ENCODE measurements around the gene TMEM150A. TPM values are rescaled to one million over a fixed set of nuclear protein-coding genes. Genes with fewer than 3 reads are reported as not detected.

Gene TMEM150A
- total and polyA plus RNA-seq, 3 donors from 2014 or later, result 33.1 to 44.0 (median 39.3) TPM

DNA sequence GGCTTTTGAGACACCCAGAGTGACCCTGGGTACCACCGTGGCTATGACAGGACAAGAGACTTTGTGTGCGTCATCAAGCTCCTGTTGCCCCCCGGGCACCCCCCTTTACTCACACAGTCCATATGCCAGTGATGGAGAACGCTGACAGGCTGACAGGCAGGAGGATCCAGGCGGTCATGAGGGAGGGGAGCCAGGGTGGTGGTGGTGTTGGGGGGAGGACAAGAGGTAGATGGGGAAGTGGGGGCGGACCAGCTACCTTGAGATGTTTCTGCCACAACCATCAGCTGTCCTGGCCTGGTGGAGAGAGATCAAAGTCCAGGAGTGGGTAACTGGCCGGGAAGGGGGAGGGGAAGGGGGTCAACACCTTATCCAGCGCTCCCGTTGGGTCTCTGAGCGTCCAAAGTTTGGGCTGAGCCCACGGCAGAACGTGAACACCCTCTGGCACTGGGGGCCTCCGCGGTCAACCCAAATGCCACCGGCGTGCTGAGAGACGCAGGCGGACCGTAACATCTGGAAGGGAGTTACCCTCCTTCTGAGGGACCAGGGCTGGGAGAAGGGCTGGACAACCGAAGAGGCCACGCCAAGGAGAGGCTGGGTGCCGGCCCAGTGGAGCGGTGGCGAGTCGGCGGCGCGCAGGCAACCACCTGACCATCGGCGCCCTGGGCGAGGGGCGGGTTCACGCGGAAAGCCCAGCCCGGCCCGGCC is 575 bp downstream of the TMEM150A start:
- intact Hi-C loops (cut with DNase I; ENCODE audit: low total_unique reads), result loop anchor here (5.0 kb wide), 1 partner anchor 45 kb away; no protein-coding TSS in a partner anchor
- no peak for TF ChIP-seq POLR2A (IDR thresholded peaks at IDR 0.05)
- TF ChIP-seq, protein P1, sequence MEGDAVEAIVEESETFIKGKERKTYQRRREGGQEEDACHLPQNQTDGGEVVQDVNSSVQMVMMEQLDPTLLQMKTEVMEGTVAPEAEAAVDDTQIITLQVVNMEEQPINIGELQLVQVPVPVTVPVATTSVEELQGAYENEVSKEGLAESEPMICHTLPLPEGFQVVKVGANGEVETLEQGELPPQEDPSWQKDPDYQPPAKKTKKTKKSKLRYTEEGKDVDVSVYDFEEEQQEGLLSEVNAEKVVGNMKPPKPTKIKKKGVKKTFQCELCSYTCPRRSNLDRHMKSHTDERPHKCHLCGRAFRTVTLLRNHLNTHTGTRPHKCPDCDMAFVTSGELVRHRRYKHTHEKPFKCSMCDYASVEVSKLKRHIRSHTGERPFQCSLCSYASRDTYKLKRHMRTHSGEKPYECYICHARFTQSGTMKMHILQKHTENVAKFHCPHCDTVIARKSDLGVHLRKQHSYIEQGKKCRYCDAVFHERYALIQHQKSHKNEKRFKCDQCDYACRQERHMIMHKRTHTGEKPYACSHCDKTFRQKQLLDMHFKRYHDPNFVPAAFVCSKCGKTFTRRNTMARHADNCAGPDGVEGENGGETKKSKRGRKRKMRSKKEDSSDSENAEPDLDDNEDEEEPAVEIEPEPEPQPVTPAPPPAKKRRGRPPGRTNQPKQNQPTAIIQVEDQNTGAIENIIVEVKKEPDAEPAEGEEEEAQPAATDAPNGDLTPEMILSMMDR (IDR thresholded peaks at IDR 0.05), result no peak
- peak; percentile 78 for DNase-seq
- peak overlapping the region; percentile 72 to 89 for H3K27ac ChIP-seq
- peaks cover 38% of the 10 kb centered on the region for H3K4me1 ChIP-seq
- peak overlapping the region; percentile 77 to 91 for H3K4me3 ChIP-seq
- WGBS, 2 donors, result 4 to 8% methylated on average over 20 to 27 of the region's 36 CpGs
- H3K9me3 ChIP-seq, result no peaks in the 10 kb centered on the region
- no peaks in the 10 kb centered on the region for H3K27me3 ChIP-seq
- no peaks in the 10 kb centered on the region for H3K36me3 ChIP-seq (ENCODE audit: low read depth, missing control alignments)

DNA sequence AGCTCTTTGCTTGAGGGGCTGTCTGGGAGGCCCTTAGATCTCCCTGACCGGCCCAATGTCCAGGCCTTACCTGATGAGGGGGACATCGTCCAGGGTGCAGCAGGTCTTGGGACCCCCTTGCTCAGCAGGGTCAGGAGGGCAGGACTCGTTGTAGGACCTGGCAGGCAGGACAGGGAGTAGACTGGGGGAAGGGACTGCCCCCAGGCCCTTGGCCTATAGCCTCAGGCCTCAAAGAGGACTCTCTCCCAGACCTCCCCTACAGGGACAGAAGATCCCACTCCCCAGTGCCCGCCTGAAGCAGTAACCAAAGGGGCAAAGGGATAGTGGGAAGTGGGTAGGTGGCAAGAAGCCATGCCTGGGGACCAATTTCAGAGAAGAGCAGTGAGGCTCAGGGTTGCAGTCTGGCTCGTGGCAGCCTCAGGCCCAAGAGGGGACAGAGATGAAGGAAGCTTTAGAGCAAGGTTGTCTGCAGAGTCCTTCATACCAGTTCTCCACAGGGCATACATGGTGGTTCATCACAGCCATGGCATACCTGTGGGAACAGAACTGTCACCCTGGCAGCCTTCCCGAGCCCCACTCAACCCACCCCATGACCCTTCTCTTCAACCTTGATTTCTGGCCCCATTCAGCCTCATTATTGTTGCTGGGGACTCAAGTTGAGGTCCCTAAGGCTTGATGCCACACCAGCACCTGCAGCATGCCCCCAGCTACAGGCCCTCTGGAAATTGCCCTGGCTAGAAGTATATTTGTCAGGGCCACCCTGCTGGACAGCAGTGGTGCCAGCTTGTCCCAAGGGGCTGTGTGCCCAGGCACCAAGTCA is 1.3 kb downstream of the TMEM150A start:
- TF ChIP-seq, protein P1 (IDR thresholded peaks at IDR 0.05), result no peak
- TF ChIP-seq POLR2A (IDR thresholded peaks at IDR 0.05), result no peak
- Histone ChIP-seq H3K36me3 (ENCODE audit: low read depth, missing control alignments) (no peaks in the 10 kb centered on the region), H3K4me1 (peaks cover 43% of the 10 kb centered on the region), H3K27ac (peak overlapping the region; percentile 72 to 89), H3K4me3 (peak overlapping the region; percentile 77 to 91), H3K27me3 (no peaks in the 10 kb centered on the region), H3K9me3 (no peaks in the 10 kb centered on the region)
- intact Hi-C loops (cut with DNase I; ENCODE audit: low total_unique reads), result loop anchor here (5.0 kb wide), 1 partner anchor 44 kb away; no protein-coding TSS in a partner anchor
- 63 to 67% methylated on average over 4 to 6 of the region's 6 CpGs for WGBS, 2 donors
- DNase-seq, result no peak

DNA sequence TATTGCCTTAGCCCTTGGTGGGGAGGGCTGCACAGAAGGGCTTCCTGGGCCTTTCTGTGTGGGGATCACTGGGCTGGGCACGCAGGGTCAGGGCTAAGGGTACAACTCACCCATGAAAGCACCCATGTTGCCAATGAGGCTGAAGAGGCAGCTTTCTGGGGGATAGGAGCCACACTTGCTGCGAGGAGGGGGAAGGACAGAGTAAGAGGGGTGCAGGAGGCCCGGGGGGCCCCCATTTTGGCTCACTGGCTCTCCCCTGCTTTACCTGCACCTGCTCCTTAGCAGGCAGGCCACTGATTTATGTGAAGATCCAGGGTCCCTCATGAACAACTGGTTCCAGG is 2.3 kb downstream of the TMEM150A start:
- TF ChIP-seq, protein P1 (IDR thresholded peaks at IDR 0.05), result no peak
- TF ChIP-seq POLR2A (IDR thresholded peaks at IDR 0.05), result no peak
- no peaks in the 10 kb centered on the region for H3K36me3 ChIP-seq (ENCODE audit: low read depth, missing control alignments)
- no peak for DNase-seq
- intact Hi-C loops (cut with DNase I; ENCODE audit: low total_unique reads), result loop anchor here (5.0 kb wide), 1 partner anchor 43 kb away; no protein-coding TSS in a partner anchor
- no peaks in the 10 kb centered on the region for H3K9me3 ChIP-seq
- H3K4me3 ChIP-seq, result no peak overlapping the region
- peaks cover 38% of the 10 kb centered on the region for H3K4me1 ChIP-seq
- WGBS, 2 donors, result 69 to 89% methylated on average over 3 of the region's 3 CpGs
- H3K27me3 ChIP-seq, result no peaks in the 10 kb centered on the region
- no peak overlapping the region for H3K27ac ChIP-seq

DNA sequence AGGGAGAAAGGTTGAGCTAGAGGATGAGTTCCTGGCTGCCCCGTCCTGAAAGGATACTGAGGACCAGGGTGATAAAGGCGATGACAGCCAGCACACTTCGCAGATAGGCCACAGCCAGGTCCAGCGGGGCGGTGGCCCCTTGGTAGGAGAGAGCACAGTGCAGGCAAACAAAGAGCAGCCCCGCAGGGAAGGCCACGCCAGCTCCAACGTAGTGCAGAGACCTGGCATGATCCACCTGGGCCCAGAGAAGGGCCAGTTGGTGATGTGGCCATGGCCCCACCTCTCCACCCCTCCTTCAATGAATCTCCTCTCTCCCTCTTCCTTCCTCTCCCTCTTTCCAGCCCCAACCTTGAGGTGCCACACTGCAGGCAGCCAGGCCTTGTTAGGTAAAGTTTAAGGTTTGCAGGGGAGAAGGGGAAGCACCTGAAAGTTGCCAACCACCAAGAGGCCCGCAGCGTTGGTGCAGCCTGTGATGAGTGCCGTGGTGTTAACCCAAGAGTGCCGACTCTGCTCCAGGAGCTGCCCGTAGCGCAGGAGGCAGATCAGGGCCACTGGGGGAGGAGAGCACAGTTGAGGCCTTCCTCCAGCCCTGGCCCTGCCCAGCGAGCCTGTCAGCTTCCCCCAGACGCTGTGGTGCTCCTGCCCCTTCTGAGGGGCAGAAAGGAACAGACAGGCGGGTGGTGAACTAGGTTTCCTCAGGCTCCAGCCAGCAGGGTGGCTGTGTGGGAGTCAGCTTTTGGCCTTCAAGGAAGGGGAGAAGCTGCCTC is 2.8 kb downstream of the TMEM150A start:
- Histone ChIP-seq H3K9me3 (no peaks in the 10 kb centered on the region), H3K4me1 (peaks cover 36% of the 10 kb centered on the region), H3K27me3 (no peaks in the 10 kb centered on the region), H3K4me3 (no peak overlapping the region), H3K27ac (no peak overlapping the region), H3K36me3 (ENCODE audit: low read depth, missing control alignments) (no peaks in the 10 kb centered on the region)
- TF ChIP-seq, protein P1 (IDR thresholded peaks at IDR 0.05), result no peak
- TF ChIP-seq POLR2A (IDR thresholded peaks at IDR 0.05), result no peak
- intact Hi-C loops (cut with DNase I; ENCODE audit: low total_unique reads), result loop anchor here (5.0 kb wide), 1 partner anchor 42 kb away; no protein-coding TSS in a partner anchor
- no peak for DNase-seq
- WGBS, 2 donors, result 69 to 70% methylated on average over 13 to 17 of the region's 17 CpGs

Measured in testis (tissue), 3 donors.